Heart right ventricle (tissue), 16 donors: Measurements from ENCODE around the gene S100G. TPM values are rescaled to one million over a fixed set of nuclear protein-coding genes. Genes with fewer than 3 reads are reported as not detected.

Experiments used
- ATAC-seq, 8 donors: fragments of 200-7000 bp; cut with Tn5 transposase; one replicate each; pipeline ENCODE4 v1.9.1; 2020; ENCODE audit warnings: mild to moderate bottlenecking in 8 of 8, moderate library complexity in 8 of 8, moderate number of reproducible peaks in 1 of 8
- DNase-seq, 2 donors: peaks; one replicate each; pipeline ENCODE4 v3.0.0-alpha.2; 2020
- H3K27ac ChIP-seq, 10 donors: fragments of 200-600 bp; sonication (generic) in 2 of 10; one replicate each; pipeline versions ENCODE4 v1.5.0 to v1.8.0; 2020 to 2022; ENCODE audit warnings: mild to moderate bottlenecking in 3 of 10
- H3K27me3 ChIP-seq, 7 donors: fragments of 200-600 bp; one replicate each; pipeline ENCODE4 v1.8.0; 2021 to 2022; ENCODE audit warnings: mild to moderate bottlenecking in 2 of 7
- H3K36me3 ChIP-seq, 9 donors: fragments of 200-600 bp; sonication (generic) in 1 of 9; one replicate each; pipeline versions ENCODE4 v1.5.0 to v1.8.0; 2020 to 2022; ENCODE audit warnings: mild to moderate bottlenecking in 2 of 9
- H3K4me1 ChIP-seq, 9 donors: fragments of 200-600 bp; sonication (generic) in 1 of 9; one replicate each; pipeline versions ENCODE4 v1.5.0 to v1.8.0; 2020 to 2022; ENCODE audit warnings: mild to moderate bottlenecking in 4 of 9
- H3K4me3 ChIP-seq, 10 donors: fragments of 200-600 bp; sonication (generic) in 2 of 10; one replicate each; pipeline versions ENCODE4 v1.5.0 to v1.8.0; 2020 to 2022; ENCODE audit warnings: mild to moderate bottlenecking in 7 of 10, moderate library complexity in 2 of 10
- H3K9me3 ChIP-seq, 11 donors: fragments of 200-600 bp in 10 of 11; sonication (generic) in 2 of 11; one replicate each; pipeline versions ENCODE4 v1.5.0 to v1.8.0; 2013 to 2022; ENCODE audit warnings: mild to moderate bottlenecking in 2 of 11, control low read depth in 1 of 11, moderate library complexity in 1 of 11
- CTCF ChIP-seq, 9 donors: fragments of 200-600 bp; sonication (generic) in 2 of 9; IDR thresholded peaks; one replicate each; pipeline versions ENCODE4 v1.5.0 to v1.8.0; 2021 to 2022; ENCODE audit warnings: antibody characterized with exemption in 9 of 9, mild to moderate bottlenecking in 5 of 9, moderate library complexity in 1 of 9
- WGBS, 2 donors: extraction: QIAGEN DNeasy Blood & Tissue Kit; methylation state at CpG; one replicate each; pipeline ENCODE4 v1.1.7; 2013; ENCODE audit warnings: inconsistent platforms in 1 of 2; 5-methylcytosine and 5-hydroxymethylcytosine counted together
- intact Hi-C, 10 donors: fragments of 100-400 bp; cut with DNase I; formaldehyde crosslinking; loops; one replicate each; pipeline versions ENCODE4 v1.11.1 to v1.14.2; 2022
- polyA plus RNA-seq, 2 donors: library from polyadenylated mRNA; stranded (reverse); fragments of 200-250 nt; gene quantifications; one replicate each; pipeline ENCODE4 v1.2.3, GENCODE V29; 2013
- total RNA-seq, 10 donors: library from RNA; stranded (reverse); fragmentation: NEBNext Ultra II Directional in 3 of 10; extraction: Animal tissue kit (Norgen Biotek cat#: 25700) in 3 of 10; gene quantifications; one replicate each; pipeline versions ENCODE4 v1.2.1 to v1.2.4, GENCODE V29; 2021 to 2023
- donor health status: Arrhythmogenic right ventricular cardiomyopathy.
- donor health status: ischemic (EF 13 %, LVEDD 7.1; RV severe dilation, severe dysfunction).
- donor health status: healthy with polysubstance abuse.
- donor health status: DM: no; HTN: yes; CAD: no.
- donor health status: DM: no; HTN: no; CAD: no.
- donor health status: ischemic (EF 25% LVEDD 6.9; RV normal size, moderate dysfunction).
- donor health status: ischemic (EF 25% LVEDD 5.7; RV mildly dilated, moderate dysfunction).
- donor health status: healthy.
- donor health status: DM: yes; HTN: yes; CAD: no.
- donor health status: Ischemic cardiomyopathy.
- donor health status: ischemic (EF 35%, LVEDD 5.7; RV mildly dilated, moderate dysfunction).
- donor health status: nonischemic (EF 11% LVEDD 7.7; RV severe dilation, severe dysfunction).
- donor health status: DM: yes; HTN: yes; CAD: no.
- donor health status: PGD.
- donor health status: ischemic (EF 29% LVEDD 5.4; RV normal size, mild dysfunction).
- donor health status: nonischemic (EF 23%, LVEDD 6.1; RV moderate dilation, normal function).

Gene S100G
- total and polyA plus RNA-seq, 12 donors = not detected

- ATAC-seq (no peak), DNase-seq (no peak)
- H3K4me3 ChIP-seq = no peak overlapping the region
- no peak for TF ChIP-seq CTCF (IDR thresholded peaks at IDR 0.05)
- H3K27me3 ChIP-seq = peaks cover 0 to 56% (median 0%) of the 10 kb centered on the region in 7 donors
- intact Hi-C loops = no loop called here
- no peaks in the 10 kb centered on the region for H3K36me3 ChIP-seq
- no peaks in the 10 kb centered on the region for H3K9me3 ChIP-seq
- no peak overlapping the region for H3K27ac ChIP-seq
- WGBS, 2 donors = 59 to 61% methylated on average over 4 of the region's 4 CpGs
- peaks cover 0 to 3% (median 0%) of the 10 kb centered on the region in 9 donors for H3K4me1 ChIP-seq
Measured at GRCh38 chrX:16629909-16630308, 20.0 kb upstream of the S100G start.

GRCh38 chrX:16633754-16634153, 16.2 kb upstream of the S100G start:
- Histone ChIP-seq H3K4me3 (no peak overlapping the region), H3K36me3 (peaks cover 0 to 10% (median 0%) of the 10 kb centered on the region in 9 donors), H3K27ac (no peak overlapping the region), H3K4me1 (peaks cover 0 to 3% (median 0%) of the 10 kb centered on the region in 9 donors), H3K9me3 (no peaks in the 10 kb centered on the region), H3K27me3 (peaks cover 0 to 45% (median 0%) of the 10 kb centered on the region in 7 donors)
- intact Hi-C loops = no loop called here
- DNase-seq (no peak), ATAC-seq (no peak)
- TF ChIP-seq CTCF (IDR thresholded peaks at IDR 0.05) = no peak
- WGBS, 2 donors = 19 to 20% methylated on average over 4 of the region's 4 CpGs

GRCh38 chrX:16635040-16635439, 14.9 kb upstream of the S100G start:
- Histone ChIP-seq H3K27me3 (peaks cover 0 to 35% (median 0%) of the 10 kb centered on the region in 7 donors), H3K4me1 (peaks cover 0 to 3% (median 0%) of the 10 kb centered on the region in 9 donors), H3K9me3 (no peaks in the 10 kb centered on the region), H3K36me3 (peaks cover 0 to 10% (median 0%) of the 10 kb centered on the region in 9 donors), H3K27ac (no peak overlapping the region), H3K4me3 (no peak overlapping the region)
- ATAC-seq (no peak), DNase-seq (no peak)
- TF ChIP-seq CTCF (IDR thresholded peaks at IDR 0.05) = no peak
- intact Hi-C loops = no loop called here
- WGBS, 2 donors = 93 to 95% methylated on average over 5 of the region's 5 CpGs

- Histone ChIP-seq H3K27me3 (peaks cover 0 to 34% (median 0%) of the 10 kb centered on the region in 7 donors), H3K36me3 (peaks cover 0 to 10% (median 0%) of the 10 kb centered on the region in 9 donors), H3K27ac (no peak overlapping the region), H3K9me3 (no peaks in the 10 kb centered on the region), H3K4me1 (peaks cover 0 to 3% (median 0%) of the 10 kb centered on the region in 9 donors), H3K4me3 (no peak overlapping the region)
- 99 to 100% methylated on average over 3 of the region's 3 CpGs for WGBS, 2 donors
- ATAC-seq (no peak), DNase-seq (no peak)
- intact Hi-C loops = no loop called here
- no peak for TF ChIP-seq CTCF (IDR thresholded peaks at IDR 0.05)
Measured at GRCh38 chrX:16635596-16635995, 14.4 kb upstream of the S100G start.
